ENCODE measurements around the gene DGCR2. TPM values are rescaled to one million over a fixed set of nuclear protein-coding genes. Genes with fewer than 3 reads are reported as not detected.
"Not testable (repeated sequence)": the region's sequence is repeated elsewhere in the genome, so short reads cannot be mapped to it uniquely, and the experiment has no call there.

Gene DGCR2
- total RNA-seq, 2 donors from 2014 or later = 28.3 to 35.2 TPM

DNA sequence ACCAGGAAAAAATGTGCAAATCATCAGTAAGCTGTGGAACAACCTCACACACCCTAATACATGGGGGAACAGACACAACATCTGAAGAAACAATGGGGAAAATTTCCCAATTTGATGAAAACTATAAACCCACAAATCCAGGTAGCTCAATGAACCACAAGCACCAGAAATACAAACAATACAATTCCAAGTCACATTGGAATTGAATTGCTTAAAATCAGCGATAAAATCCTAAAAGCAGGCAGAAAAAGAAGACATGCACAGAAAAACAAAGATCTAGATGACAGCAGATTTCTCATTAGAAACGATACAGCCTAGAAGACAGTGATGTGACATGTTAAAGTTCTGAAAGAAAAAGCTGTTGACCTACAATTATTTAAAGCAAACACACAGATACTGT is 32.0 kb downstream of the DGCR2 start:
- no peak for DNase-seq (ENCODE audit: low spot score)
- intact Hi-C loops (cut with DNase I) = no loop called here

DNA sequence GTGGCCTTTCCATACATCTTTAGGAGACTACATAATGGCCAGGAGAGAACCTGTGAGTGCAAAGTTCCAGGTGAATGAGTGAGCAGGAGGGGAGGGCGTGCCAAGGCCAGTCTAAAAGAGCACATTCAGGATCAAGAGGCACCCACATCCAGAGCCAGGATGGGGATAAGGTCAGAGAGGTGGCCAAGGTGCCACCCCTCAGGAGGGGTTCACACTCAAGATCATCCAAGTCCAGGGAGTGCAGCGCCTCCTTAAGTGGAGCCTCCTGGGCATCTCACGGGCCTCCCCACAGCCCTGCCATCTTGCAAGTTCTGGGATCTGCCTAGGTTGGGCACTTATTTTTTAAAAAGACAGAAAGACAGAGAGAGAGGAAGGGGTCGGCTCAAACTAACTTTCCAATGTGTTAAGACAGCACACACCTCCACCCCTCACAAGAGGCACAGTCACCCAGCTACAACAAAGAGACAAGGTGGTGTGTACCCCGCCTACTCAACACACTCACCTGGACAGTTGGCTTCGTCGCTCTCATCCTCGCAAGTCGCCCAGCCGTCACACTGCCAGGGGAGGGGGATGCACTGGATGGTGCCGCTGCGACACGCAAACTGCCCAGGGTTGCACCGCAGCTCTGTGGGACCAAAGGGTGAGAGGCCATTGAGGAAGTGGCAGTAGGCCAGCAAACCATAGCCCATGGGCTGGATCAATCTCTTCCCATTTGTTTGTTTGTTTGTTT is 33.2 kb downstream of the DGCR2 start:
- no peak for DNase-seq (ENCODE audit: low spot score)
- intact Hi-C loops (cut with DNase I) = no loop called here

DNA sequence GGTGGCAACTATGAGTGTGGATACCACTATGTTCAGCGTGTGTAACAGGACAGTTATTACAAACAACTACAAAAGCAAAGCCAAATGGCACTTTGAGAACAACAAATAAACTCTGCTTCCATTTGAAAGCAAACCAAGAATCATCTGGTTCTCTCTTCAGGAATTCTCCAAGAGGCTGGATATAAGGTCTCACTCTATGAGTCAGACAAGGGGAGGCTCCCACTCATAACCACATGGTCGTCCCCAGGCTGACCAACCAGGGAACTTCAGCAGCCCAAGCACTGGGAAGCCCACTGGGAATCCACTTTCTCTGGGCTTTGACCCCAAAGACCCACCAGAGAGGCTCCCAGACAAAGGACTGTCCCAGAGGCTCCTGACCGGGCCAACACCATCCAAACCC is 35.3 kb downstream of the DGCR2 start:
- intact Hi-C loops (cut with DNase I) = no loop called here
- no peak for DNase-seq (ENCODE audit: low spot score)

- DNase-seq (ENCODE audit: low spot score) = no peak
- intact Hi-C loops (cut with DNase I) = no loop called here
These were observed 35.8 kb downstream of the DGCR2 start for GRCh38 chr22:19086417-19086816.

- intact Hi-C loops (cut with DNase I) = no loop called here
These were observed 36.9 kb downstream of the DGCR2 start for GRCh38 chr22:19085233-19085718.

DNA sequence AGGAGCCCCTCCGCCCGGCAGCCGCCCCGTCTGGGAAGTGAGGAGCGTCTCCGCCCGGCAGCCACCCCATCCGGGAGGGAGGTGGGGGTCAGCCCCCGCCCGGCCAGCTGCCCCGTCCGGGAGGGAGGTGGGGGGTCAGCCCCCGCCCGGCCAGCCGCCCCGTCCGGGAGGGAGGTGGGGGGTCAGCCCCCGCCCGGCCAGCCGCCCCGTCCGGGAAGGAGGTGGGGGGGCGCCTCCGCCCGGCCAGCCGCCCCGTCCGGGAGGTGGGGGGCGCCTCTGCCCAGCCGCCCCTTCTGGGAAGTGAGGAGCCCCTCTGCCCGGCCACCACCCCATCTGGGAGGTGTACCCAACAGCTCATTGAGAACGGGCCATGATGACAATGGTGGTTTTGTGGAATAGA is 37.6 kb downstream of the DGCR2 start:
- intact Hi-C loops (cut with DNase I) = not testable (repeated sequence)
- DNase-seq (ENCODE audit: low spot score) = peak; percentile 1

More at GRCh38 chr22:19085233-19085718, 36.9 kb downstream of the DGCR2 start:
- no peak for DNase-seq (ENCODE audit: low spot score)

DNA sequence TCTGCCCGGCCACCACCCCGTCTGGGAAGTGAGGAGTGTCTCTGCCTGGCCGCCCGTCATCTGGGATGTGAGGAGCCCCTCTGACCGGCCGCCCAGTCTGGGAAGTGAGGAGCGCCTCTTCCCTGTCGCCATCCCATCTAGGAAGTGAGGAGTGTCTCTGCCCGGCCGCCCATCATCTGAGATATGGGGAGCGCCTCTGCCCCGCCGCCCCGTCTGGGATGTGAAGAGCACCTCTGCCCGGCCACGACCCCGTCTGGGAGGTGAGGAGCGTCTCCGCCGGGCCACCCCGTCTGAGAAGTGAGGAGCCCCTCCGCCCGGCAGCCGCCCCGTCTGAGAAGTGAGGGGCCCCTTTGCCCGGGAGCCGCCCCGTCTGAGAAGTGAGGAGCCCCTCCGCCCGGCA is 38.1 kb downstream of the DGCR2 start:
- intact Hi-C loops (cut with DNase I) = not testable (repeated sequence)
- peak; percentile 54 for DNase-seq (ENCODE audit: low spot score)

GRCh38 chr22:19082793-19083192 is 39.4 kb downstream of the DGCR2 start:
- DNase-seq (ENCODE audit: low spot score) = peak; percentile 50
- intact Hi-C loops (cut with DNase I) = no loop called here

GRCh38 chr22:19082101-19082500 is 40.1 kb downstream of the DGCR2 start:
- peak; percentile 11 for DNase-seq (ENCODE audit: low spot score)
- intact Hi-C loops (cut with DNase I) = no loop called here

DNA sequence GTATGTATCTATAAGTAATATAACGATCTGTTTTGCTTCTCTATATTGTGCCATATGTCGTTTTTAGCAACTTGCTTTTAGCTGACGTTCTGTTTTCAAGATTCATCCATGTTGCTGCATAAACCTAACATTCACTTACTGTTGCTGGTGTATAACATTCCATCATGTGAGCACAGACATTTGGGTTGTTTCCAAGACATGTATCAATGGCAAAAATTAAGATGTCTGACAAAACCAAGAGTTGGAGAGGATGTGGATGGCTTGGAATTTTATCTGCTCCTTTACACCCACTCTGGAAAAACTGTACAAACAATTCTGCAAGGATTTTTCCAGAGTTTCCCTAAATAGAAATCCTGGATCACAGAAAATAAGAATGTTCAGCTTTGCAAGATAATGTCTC is 40.9 kb downstream of the DGCR2 start:
- intact Hi-C loops (cut with DNase I) = no loop called here
- DNase-seq (ENCODE audit: low spot score) = no peak

DNA sequence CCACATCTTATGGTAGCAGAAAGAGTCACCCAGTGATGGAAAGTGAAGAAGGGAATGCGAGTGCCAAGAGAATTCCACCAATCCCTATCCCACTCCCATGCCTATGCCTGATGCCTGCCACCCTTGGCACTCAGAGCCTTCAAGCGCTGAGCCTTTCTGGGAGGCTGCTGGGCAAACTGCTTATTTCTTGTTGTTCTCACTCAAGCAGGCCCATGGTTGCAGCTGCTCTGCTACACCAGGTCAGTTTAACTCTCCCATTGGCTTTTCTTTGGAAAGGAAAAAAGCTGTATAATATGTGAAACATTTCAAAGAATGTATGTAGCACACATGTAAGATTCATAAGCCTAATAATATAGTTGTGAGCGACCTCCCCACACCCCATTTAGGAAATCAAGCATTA is 41.4 kb downstream of the DGCR2 start:
- intact Hi-C loops (cut with DNase I) = no loop called here
- DNase-seq (ENCODE audit: low spot score) = no peak

- intact Hi-C loops (cut with DNase I) = no loop called here
- no peak for DNase-seq (ENCODE audit: low spot score)
These were observed 42.5 kb downstream of the DGCR2 start for GRCh38 chr22:19079691-19080090.

- intact Hi-C loops (cut with DNase I) = no loop called here
- no peak for DNase-seq (ENCODE audit: low spot score)
These were observed 46.8 kb downstream of the DGCR2 start for GRCh38 chr22:19075404-19075803.

DNA sequence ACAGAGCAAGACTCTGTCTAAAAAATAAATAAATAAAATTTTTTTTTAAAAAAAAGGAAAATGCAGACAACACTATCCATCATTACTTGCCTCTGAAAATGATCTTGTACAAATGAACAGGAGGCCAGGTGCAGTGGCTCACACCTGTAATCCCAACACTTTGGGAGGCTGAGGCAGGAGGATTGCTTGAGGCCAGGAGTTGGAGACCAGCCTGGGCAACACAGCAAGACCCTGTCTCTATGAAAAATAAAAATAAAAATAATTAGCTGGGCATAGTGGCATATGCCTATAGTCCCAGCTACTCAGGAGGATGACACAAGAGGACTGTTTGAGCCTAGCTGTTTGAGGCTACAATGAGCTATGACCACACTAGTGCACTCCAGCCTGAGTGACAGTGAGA is 49.4 kb downstream of the DGCR2 start:
- intact Hi-C loops (cut with DNase I) = not testable (repeated sequence)

DNA sequence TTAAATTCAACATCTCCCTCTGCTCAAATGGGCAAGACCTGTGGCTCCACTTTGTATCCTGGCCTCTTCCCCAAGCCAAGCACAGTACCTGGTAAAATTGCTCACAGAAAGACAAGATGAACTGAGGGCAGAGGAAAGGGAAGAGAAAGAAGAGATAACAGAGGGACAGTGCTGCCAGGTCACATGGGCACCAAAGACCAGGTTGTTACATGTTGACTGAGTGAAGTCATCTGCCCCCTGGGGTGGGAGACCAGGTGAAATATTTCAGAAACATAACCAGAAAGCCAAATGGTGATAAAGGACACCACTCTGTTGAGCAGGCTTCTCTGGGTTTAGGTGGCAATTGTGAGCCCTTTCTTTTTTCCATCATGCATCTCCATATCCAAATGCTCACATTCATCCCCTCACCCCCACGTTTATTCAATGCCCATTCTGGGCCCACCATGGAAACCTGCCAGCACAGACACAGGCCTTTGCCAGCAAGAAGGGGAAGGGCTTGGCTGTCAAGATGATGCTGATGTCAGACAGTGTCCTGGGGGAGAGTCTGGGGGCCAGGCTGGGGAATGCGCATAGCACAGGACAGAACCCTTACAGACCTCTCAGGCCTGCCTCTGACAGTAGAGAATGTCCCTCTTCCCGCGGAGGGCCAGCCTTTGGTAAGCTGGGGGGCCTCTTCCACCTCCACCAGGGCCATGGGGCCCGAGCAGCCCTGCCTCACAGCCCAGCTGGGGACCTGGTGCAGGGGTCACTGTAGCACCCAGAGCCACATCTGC is 51.6 kb downstream of the DGCR2 start:
- DNase-seq (ENCODE audit: low spot score) = no peak
- intact Hi-C loops (cut with DNase I) = loop anchor here in 1 of 2 donors (2.0 kb wide), 1 partner anchor 44 kb away; no protein-coding TSS in a partner anchor

More for the DNA sequence above, 49.4 kb downstream of the DGCR2 start:
- not testable (repeated sequence) for DNase-seq (ENCODE audit: low spot score)

- no peak for DNase-seq (ENCODE audit: low spot score)
- intact Hi-C loops (cut with DNase I) = no loop called here
These were observed 52.8 kb downstream of the DGCR2 start for GRCh38 chr22:19069451-19069850.

GRCh38 chr22:19068784-19069271 is 53.4 kb downstream of the DGCR2 start:
- intact Hi-C loops (cut with DNase I) = no loop called here
- DNase-seq (ENCODE audit: low spot score) = no peak

GRCh38 chr22:19067696-19068348 is 54.4 kb downstream of the DGCR2 start:
- intact Hi-C loops (cut with DNase I) = no loop called here
- no peak for DNase-seq (ENCODE audit: low spot score)

- DNase-seq (ENCODE audit: low spot score) = no peak
- intact Hi-C loops (cut with DNase I) = no loop called here
These were observed 55.5 kb downstream of the DGCR2 start for GRCh38 chr22:19066531-19067271.

Data from posterior vena cava (tissue), 2 donors.